ENCODE results near the gene CCDC15.
A peak's percentile ranks its signal among the peaks of the same experiment; 100 is the strongest.

The CCDC15 gene

GRCh38 chr11:125068368-125068767, 114.4 kb downstream of the CCDC15 start:
- no peak for DNase-seq (ENCODE audit: low read depth, low spot score)

- no peak for DNase-seq (ENCODE audit: low read depth, low spot score)
Measured at GRCh38 chr11:125069008-125069407, 115.0 kb downstream of the CCDC15 start.

DNA sequence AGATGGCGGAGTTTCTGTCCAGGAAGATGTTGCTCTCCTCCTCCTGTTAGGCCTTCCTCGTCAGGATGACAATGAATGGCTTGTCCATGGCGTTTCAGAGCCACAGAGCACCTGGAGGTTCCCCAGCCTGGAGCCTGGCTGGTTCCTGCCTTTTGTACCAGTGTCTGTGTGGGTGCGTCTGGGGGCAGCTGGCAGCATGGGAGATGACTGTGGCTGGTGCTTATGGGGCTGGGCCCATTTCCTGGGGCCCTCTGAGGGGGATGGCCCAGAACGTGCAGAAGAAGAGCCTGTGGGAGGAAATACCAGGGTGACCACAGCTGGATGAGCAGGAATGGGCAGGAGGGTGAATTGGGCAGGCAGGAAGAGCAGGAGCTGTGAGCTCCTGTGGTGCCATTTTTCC, 115.8 kb downstream of the CCDC15 start:
- DNase-seq (ENCODE audit: low read depth, low spot score), result no peak

- no peak for DNase-seq (ENCODE audit: low read depth, low spot score)
Measured at GRCh38 chr11:125070699-125071254, 116.8 kb downstream of the CCDC15 start.

- DNase-seq (ENCODE audit: low read depth, low spot score), result no peak
Measured at GRCh38 chr11:125071435-125071834, 117.4 kb downstream of the CCDC15 start.

GRCh38 chr11:125071846-125072217, 117.8 kb downstream of the CCDC15 start:
- no peak for DNase-seq (ENCODE audit: low read depth, low spot score)

DNA sequence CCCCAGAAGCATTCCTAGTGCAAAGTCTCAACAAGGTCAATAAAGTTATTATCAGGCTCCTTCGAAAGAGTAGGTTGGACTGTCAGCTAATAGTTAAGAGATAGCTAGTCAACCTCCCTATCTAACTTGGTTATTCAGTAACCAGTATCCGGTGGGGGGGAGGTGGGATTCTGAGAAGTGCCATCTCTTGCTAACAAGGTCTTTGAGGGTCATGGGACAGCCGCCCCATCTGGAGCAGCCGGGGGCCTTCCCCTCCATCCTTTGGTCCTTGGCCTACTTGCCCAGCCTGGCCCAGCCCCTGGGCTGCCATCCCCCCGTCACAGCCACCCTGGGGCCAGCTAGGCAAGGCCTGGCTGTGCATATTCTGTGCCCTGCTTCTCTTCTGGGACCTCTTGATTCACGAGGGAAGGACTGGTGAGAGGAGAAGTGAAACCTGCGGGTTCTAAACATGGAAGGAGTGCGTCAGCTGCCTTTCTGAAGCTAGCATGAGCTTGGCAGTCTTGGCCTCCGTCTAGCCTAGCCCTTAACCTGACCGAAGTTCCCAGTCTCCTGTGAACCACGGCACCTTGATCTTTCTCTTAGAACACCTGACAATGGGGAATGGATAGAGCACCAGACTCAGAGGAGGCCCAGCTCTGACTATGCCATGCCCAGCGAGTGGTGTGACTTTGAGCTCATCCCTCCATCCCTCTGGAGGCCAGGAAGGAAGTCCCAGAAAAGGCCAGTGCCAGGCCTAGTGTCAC, 118.4 kb downstream of the CCDC15 start:
- DNase-seq (ENCODE audit: low read depth, low spot score), result no peak

GRCh38 chr11:125072961-125073590, 119.1 kb downstream of the CCDC15 start:
- no peak for DNase-seq (ENCODE audit: low read depth, low spot score)

DNA sequence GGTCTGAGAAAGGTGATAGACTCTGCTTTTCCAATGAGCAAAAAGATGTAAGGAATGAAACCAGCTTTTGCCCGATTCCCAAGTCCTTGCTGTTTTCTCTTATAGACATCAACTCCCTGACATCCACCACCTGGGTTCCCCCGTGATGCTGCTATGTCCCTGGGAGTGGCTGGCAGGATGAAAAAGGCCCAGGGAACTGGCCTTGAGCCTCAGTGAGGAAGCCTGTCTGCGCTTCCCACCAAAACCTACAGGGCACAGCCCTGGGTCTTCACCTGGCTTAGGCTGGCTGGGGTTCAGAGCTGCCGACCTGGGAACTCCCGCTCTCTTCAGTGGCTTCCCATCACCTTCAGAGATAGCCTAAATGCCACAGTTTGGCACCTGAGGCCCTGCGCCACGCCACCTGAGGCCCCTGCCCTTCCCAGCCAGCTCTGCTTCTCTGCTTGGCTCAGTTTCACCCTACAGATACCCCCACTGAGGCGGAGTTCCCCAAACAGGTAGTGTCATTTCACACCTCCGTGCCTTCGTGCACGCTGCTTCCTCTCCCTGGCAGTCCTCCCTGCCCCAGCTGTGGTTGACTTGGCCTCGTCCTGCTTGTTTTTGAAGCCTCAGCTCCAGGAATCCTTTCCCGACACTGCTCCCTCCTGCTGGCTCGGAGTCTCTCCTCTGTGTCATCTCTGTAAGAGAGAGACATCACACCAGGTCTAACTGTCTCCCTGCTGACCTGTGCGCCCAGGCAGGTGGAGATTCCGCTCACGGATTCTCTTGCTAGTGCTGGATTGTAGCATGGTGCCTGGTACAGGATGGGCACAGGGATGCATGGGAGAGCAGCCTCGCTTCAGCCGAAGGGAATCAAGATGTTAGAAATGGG, 119.8 kb downstream of the CCDC15 start:
- no peak for DNase-seq (ENCODE audit: low read depth, low spot score)

GRCh38 chr11:125074511-125075241, 120.7 kb downstream of the CCDC15 start:
- DNase-seq (ENCODE audit: low read depth, low spot score), result no peak

DNA sequence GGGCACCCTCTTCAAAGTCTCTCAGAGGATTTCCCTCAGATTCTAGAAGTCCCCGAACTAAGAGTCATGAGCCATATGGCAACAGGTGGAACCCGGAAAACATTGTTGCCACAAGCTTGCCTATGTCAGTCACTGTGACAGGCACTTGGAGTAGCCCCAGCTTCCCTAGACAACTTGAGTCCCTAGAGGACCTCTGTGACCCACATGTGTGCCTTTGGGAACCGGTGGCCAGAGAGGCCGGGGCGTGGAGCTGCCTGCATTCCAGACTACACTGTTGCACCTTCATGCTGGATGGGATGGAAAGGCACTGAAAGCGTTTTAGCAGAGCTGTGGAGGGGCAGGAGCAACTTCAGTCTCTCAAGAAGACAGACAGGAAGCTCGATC, 121.2 kb downstream of the CCDC15 start:
- no peak for DNase-seq (ENCODE audit: low read depth, low spot score)

GRCh38 chr11:125075900-125076317, 121.9 kb downstream of the CCDC15 start:
- DNase-seq (ENCODE audit: low read depth, low spot score), result peak; percentile 27

GRCh38 chr11:125076378-125076945, 122.5 kb downstream of the CCDC15 start:
- no peak for DNase-seq (ENCODE audit: low read depth, low spot score)

- DNase-seq (ENCODE audit: low read depth, low spot score), result no peak
Measured at GRCh38 chr11:125078016-125078415, 124.0 kb downstream of the CCDC15 start.

DNA sequence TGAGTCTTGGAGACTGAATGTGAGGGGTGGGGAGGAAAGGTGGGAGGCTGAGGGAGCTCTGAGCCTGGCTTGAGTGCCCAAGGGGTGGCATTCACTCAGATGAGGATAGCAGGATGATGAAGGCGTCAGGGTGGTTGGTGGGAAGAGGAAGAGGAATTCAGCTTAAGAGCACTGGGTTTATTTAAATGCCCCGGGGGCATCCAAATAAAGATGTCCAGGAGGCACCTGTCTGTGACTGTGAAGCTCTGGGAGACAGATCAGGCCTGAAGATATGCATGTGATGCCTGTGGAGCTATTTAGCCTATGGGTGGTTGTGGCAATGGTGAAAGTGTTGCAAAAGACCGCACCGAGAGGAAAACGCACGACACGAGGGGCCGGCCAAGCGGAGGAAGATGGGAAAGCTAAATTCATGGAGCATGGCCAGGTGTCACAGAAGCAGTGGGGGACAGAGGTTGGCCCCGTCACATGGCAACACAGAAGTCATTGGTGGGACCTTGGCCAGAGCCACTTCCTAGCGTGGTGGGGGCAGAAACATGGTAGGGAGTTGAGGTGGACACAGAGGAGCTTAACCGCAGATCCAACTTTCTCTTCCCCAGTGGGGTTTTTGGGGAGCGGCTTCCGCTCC, 124.6 kb downstream of the CCDC15 start:
- DNase-seq (ENCODE audit: low read depth, low spot score), result no peak

DNA sequence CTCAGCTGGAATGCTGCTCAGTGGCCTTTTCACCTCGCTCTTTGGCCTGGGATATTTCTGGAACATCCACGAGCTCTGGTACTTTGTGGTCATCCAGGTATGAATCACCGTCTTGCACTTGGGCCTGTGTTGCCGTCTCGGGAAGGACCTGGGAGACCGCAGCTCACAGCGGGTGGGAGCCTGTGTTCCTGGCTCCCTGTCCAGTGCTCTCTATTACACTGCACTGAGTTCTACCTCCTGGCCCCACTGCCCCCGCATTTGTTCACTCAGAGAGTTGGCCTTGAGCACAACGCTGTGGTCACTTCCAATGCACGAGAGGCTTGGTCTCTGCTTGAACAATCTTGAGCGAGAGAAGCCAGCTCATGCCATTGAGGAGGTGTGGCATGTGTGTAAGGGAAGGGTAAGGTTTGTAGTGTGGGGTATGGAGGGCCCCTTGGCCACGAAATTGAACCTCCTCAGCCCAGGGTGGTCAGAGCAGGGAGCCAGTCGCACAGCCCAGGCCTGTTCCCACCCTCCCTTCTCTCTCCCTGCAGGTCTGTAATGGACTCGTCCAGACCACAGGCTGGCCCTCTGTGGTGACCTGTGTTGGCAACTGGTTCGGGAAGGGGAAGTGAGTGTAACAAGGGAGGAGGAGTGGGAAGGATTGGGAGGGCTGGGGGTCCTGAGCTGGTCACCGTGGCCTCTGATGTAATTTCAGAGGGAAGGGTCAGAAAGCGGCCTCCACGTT, 125.3 kb downstream of the CCDC15 start:
- peak; percentile 36 for DNase-seq (ENCODE audit: low read depth, low spot score)

DNA sequence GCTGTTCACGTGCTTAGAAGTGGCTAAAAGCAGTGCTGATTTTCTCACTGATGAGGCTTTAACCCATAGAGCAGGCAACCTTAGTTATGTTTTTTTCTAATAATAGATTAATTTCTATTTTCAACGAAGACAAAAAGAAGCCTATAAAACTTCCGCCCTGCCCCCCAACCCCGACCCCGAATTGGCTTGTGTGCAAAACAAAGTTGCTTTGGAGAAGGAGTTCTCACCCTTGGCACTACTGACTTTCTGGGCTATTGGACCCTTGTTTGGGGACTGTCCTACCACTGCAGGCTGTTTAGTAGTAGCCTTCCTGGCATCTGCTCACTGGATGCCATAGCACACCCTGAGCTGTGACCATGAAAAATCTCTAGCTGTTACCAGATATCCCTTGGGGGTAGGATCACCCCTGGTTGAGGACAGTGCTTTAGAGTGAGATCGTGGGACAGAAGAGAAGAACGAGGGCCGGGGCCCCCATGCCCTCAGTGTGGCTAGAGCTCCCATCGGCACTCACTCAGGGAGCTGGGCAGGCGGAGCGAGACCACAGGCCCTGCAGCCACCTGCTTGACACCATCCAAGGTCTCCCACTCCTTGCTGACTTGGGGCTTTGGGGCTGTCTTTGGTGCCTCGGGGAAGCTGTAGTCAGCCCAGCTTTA, 126.0 kb downstream of the CCDC15 start:
- no peak for DNase-seq (ENCODE audit: low read depth, low spot score)

DNA sequence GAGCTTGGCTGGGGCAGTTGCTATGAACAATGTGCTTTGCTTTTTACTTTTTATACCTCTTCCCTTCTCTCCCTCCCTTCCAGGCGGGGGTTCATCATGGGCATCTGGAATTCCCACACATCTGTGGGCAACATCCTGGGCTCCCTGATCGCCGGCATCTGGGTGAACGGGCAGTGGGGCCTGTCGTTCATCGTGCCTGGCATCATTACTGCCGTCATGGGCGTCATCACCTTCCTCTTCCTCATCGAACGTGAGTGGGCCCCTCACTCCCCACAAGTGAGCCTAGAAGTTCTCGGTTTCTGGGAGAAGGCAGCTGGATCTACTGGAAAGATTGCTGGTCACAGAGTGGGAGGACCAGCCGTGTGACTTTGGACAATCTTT, 126.5 kb downstream of the CCDC15 start:
- no peak for DNase-seq (ENCODE audit: low read depth, low spot score)

- no peak for DNase-seq (ENCODE audit: low read depth, low spot score)
Measured at GRCh38 chr11:125081098-125081798, 127.2 kb downstream of the CCDC15 start.

All from astrocyte of the hippocampus (primary cell).